Mesendoderm (in vitro differentiated cells): ENCODE data around the gene CAPZB.

Source experiments
- DNase-seq: peaks from one replicate; pipeline ENCODE4 v3.0.0; 2013
- H2AK5ac ChIP-seq: 2 replicates; pipeline ENCODE4 v1.6.1; 2013; ENCODE audit warnings: low read length, inconsistent platforms
- H2BK120ac ChIP-seq: 2 replicates; pipeline ENCODE4 v1.6.1; 2013; ENCODE audit warnings: low read depth, mild to moderate bottlenecking, low read length, moderate library complexity, mixed read lengths
- H2BK15ac ChIP-seq: replicated peaks from 2 replicates; pipeline ENCODE4 v1.6.1; 2013; ENCODE audit warnings: low read depth, mild to moderate bottlenecking, moderate library complexity
- H2BK5ac ChIP-seq: 2 replicates; pipeline ENCODE4 v1.6.1; 2013; ENCODE audit warnings: low read length, inconsistent platforms
- H3K18ac ChIP-seq: 2 replicates; pipeline ENCODE4 v1.6.1; 2013; ENCODE audit warnings: mild to moderate bottlenecking, low read length, mixed read lengths
- H3K23ac ChIP-seq: one replicate; pipeline ENCODE4 v1.6.1; 2013; ENCODE audit warnings: low read length
- H3K27ac ChIP-seq: 2 replicates; pipeline ENCODE4 v1.5.1; 2013; ENCODE audit warnings: low read depth, mild to moderate bottlenecking, inconsistent platforms, low read length, moderate library complexity
- H3K27me3 ChIP-seq: 2 replicates; pipeline ENCODE4 v1.6.1; 2013; ENCODE audit warnings: low read length, control low read depth, mild to moderate bottlenecking, inconsistent platforms; ENCODE audit not compliant: insufficient read depth, poor library complexity
- H3K36me3 ChIP-seq: 2 replicates; pipeline ENCODE4 v1.6.1; 2013; ENCODE audit warnings: low read length, inconsistent platforms; ENCODE audit not compliant: control insufficient read depth, insufficient read depth
- H3K4ac ChIP-seq: one replicate; pipeline ENCODE4 v1.6.1; 2013; ENCODE audit warnings: low read depth, mild to moderate bottlenecking, low read length, moderate library complexity
- H3K4me1 ChIP-seq: 2 replicates; pipeline ENCODE4 v1.6.1; 2013; ENCODE audit warnings: low read depth, low read length, inconsistent platforms; ENCODE audit not compliant: control insufficient read depth
- H3K4me2 ChIP-seq: 2 replicates; pipeline ENCODE4 v1.6.1; 2013; ENCODE audit warnings: low read length
- H3K4me3 ChIP-seq: 2 replicates; pipeline ENCODE4 v1.5.1; 2013; ENCODE audit warnings: mild to moderate bottlenecking, low read length
- H3K56ac ChIP-seq: one replicate; pipeline ENCODE4 v1.6.1; 2013; ENCODE audit warnings: low read length
- H3K79me1 ChIP-seq: 2 replicates; pipeline ENCODE4 v1.6.1; 2013; ENCODE audit warnings: low read length, inconsistent platforms
- H3K79me2 ChIP-seq: 2 replicates; pipeline ENCODE4 v1.6.1; 2013; ENCODE audit warnings: mild to moderate bottlenecking, low read length; ENCODE audit not compliant: control insufficient read depth, insufficient read depth
- H3K9ac ChIP-seq: 2 replicates; pipeline ENCODE4 v1.6.1; 2013; ENCODE audit warnings: low read length, inconsistent platforms
- H4K5ac ChIP-seq: one replicate; pipeline ENCODE4 v1.6.1; 2013; ENCODE audit warnings: low read length
- H4K8ac ChIP-seq: one replicate; pipeline ENCODE4 v1.6.1; 2013; ENCODE audit warnings: low read depth, mild to moderate bottlenecking, control low read depth, low read length, moderate library complexity
- WGBS: extraction: QIAGEN DNeasy Blood & Tissue Kit; methylation state at CpG from one replicate; pipeline ENCODE4 v1.1.7; 2013; ENCODE audit warnings: low lambda C conversion rate, missing lambda C conversion rate; ENCODE audit not compliant: insufficient coverage; ENCODE audit errors: extremely low coverage; 5-methylcytosine and 5-hydroxymethylcytosine counted together

Gene CAPZB

DNA sequence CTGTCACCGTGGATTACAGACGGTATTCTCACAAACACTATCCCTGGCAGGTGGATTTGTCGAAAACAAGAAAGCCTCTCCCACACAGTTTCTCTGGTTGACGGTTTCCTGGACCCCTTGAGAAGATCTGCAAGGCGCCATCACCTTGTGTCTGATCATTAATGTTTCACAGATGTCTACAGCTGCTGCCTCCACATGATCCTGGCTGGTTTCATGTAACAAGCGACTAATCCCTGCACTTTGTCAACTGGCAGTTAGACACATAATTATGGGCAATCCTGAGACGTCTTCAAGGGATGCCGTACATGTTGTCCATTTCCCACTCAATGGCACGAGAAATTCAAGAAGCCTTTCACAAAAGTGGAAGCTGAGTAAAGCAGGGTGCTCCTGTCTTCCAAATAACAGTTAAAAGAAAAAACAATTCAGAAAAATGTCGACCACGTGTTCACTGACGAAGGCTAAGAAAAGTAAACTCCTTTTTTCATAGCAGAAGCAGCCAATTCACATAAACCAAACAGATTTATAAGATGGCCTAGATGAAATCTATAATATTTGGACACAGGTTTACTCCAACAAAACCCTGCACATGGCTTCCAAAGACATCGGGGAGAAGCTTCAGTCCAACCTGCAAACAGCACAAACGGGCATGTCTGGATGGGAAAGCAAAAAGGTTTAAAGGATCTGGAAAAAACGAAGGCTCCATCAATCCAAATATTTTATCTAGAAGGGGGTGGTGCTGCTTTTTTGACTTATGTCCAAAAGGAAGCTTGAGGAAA, 52.2 kb downstream of the CAPZB start:
- Histone ChIP-seq H3K56ac (no peak overlapping the region), H4K8ac (no peak overlapping the region), H3K9ac (no peak overlapping the region), H3K27me3 (no peaks in the 10 kb centered on the region), H3K4ac (no peak overlapping the region), H2BK15ac (no peak overlapping the region), H3K18ac (no peak overlapping the region), H3K4me2 (no peak overlapping the region), H3K79me2 (peaks cover 91% of the 10 kb centered on the region), H4K5ac (no peak overlapping the region), H2BK120ac (no peak overlapping the region), H2BK5ac (no peak overlapping the region), H3K4me3 (no peak overlapping the region), H3K23ac (no peak overlapping the region), H3K36me3 (no peaks in the 10 kb centered on the region), H3K27ac (no peak overlapping the region), H3K4me1 (no peaks in the 10 kb centered on the region), H3K79me1 (peaks cover 49% of the 10 kb centered on the region), H2AK5ac (no peak overlapping the region)
- WGBS = no CpG with 5 or more reads among the region's 15 CpGs
- DNase-seq = no peak

DNA sequence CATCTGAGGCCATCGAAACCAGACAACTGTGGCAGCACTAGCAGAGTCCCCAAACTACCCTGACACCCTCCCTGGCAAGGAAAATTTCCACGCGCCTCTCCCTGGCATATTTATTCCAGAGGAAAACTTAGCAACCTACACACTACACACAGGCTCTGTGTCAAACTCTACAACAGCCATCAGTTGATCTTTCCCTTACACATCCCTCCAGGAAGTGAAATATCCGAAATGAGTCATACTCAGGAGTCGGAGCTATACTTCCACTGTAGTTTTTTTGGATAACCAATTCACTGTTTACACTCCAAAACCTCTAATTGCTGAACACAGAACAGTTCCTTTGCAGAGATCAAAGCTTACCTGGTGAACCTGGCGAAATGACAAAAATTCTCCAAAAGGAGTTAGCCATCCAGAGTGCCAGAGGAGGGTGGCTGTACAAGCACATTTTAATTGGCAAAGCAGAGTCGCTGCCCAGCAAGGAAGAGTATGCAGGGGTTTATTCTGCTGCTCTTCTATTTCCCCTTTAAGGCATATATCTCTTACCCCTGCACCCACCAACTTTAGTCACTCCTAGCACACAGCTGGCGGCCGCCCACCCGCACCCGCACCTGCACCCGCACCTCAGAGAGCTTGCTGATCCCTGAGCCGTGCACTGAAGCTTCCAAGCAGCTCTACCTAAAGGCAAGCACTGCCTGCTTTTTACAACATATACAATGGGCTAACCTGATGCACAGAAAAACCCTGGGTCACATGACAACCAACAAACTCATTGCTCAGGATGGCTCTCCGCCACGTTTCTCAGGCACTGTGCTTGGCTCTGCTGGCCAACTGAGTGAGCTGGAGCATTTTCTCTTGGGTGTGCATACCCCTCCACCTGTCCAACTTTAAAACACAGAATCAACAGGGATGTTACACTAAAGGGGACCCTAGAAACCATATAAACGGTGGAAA, 54.9 kb downstream of the CAPZB start:
- no peak overlapping the region for H3K56ac ChIP-seq
- H3K27me3 ChIP-seq = no peaks in the 10 kb centered on the region
- H2AK5ac ChIP-seq = no peak overlapping the region
- no peaks in the 10 kb centered on the region for H3K4me1 ChIP-seq
- no peak overlapping the region for H3K9ac ChIP-seq
- H3K27ac ChIP-seq = no peak overlapping the region
- H3K23ac ChIP-seq = no peak overlapping the region
- DNase-seq = no peak
- H2BK15ac ChIP-seq = no peak overlapping the region
- no CpG with 5 or more reads among the region's 16 CpGs for WGBS
- peaks cover 87% of the 10 kb centered on the region for H3K79me2 ChIP-seq
- no peak overlapping the region for H3K4ac ChIP-seq
- no peak overlapping the region for H2BK120ac ChIP-seq
- no peak overlapping the region for H4K5ac ChIP-seq
- no peak overlapping the region for H2BK5ac ChIP-seq
- H3K79me1 ChIP-seq = peaks cover 50% of the 10 kb centered on the region
- H3K4me3 ChIP-seq = no peak overlapping the region
- no peak overlapping the region for H4K8ac ChIP-seq
- no peak overlapping the region for H3K4me2 ChIP-seq
- no peak overlapping the region for H3K18ac ChIP-seq
- no peaks in the 10 kb centered on the region for H3K36me3 ChIP-seq

DNA sequence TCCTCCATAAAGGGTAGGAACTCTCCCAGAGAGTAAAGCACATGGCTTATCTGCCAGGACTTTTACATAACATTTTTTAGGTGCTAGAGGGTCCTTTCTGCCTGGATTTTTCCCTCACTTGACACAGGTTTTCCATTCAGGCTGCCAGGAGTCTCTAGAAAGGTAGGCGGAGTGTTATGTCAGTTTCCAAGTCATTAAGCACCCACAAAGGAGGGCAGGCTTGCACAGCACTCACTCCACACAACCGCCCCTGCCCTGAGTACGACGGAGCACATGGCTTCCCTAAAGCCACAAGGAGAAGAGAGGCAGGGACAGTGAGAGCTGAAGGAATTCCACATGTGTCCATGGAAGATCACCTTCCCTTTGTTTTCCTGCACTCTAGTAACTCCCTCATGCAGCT, 55.7 kb downstream of the CAPZB start:
- Histone ChIP-seq H4K5ac (no peak overlapping the region), H2BK5ac (no peak overlapping the region), H2AK5ac (no peak overlapping the region), H3K27ac (no peak overlapping the region), H2BK15ac (no peak overlapping the region), H3K18ac (no peak overlapping the region), H3K4ac (no peak overlapping the region), H3K9ac (no peak overlapping the region), H3K4me1 (no peaks in the 10 kb centered on the region), H3K4me3 (no peak overlapping the region), H3K56ac (no peak overlapping the region), H3K36me3 (no peaks in the 10 kb centered on the region), H3K4me2 (no peak overlapping the region), H2BK120ac (no peak overlapping the region), H3K27me3 (no peaks in the 10 kb centered on the region), H3K23ac (no peak overlapping the region), H3K79me2 (peaks cover 86% of the 10 kb centered on the region), H3K79me1 (peaks cover 53% of the 10 kb centered on the region), H4K8ac (no peak overlapping the region)
- WGBS = no CpG with 5 or more reads among the region's 4 CpGs
- DNase-seq = no peak

DNA sequence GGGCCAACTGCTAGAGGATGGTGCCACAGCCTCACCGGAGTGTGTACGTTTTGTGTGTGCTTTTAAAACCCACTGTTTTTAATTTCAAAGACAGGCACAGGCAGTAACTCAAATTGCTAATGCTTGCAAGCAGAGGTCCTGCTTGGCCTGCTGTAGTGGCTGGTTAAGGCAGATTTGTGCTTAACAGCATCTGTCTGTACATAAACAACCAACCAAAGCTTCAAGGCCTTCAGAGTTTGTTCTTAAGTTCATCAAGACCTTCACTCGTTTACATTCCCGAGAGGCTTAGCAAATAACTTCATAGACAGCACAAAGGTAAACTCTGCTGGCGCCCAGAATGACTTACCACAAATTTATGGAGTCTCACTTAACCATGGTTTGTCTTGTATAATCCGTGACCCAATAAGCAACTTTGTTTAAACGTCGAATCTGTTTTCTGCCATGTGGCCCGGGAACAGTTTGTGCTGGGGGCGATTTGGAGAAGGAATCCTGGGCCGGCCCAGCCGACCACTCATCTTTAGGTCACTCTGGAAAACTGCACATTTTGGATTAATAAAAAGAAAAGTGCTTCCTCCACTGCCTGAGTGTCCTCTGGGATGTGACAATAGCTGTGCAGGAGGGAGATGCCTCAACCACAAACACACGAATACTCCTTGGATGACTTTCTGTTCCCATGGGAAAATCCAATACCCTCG, 58.1 kb downstream of the CAPZB start:
- Histone ChIP-seq H3K4me1 (no peaks in the 10 kb centered on the region), H3K27me3 (no peaks in the 10 kb centered on the region)
- no CpG with 5 or more reads among the region's 14 CpGs for WGBS

DNA sequence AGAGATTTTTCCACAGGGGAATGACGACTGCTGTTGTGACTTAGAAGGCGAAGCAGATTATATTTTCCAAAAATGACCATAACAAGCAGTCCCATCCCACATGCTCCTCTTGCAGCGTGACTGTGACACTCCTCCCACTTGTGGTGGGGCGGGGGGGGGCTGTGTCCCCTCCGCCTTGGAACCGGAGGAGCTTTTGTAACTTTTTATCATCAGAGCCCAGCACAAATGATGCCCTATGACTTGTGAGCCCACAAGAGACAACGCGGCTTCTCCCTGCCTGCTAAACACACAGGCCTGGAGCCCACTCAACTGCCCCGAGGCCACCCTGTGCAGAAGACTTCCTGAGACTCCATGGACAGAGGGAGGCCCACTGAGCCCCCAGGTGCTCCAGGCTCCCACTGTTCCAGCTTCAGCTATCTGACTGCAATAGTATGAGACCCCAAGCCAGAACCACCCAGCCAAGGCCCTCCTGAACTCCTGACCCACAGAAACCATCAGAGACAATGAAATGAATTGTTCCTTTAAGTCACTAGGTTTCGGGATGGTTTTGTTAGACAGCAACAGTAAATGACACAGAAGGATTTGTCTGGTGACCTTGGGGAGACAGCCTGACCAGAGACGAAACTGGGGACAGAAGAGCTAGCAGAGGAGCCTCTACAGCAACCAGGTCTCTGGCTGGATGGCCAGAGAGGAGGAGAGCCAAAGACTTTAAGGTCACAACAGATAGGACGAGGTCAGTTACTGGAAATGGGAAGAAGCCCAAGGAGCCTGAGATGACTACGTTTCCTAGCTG, 58.8 kb downstream of the CAPZB start:
- Histone ChIP-seq H4K5ac (no peak overlapping the region), H3K27ac (no peak overlapping the region), H4K8ac (no peak overlapping the region), H3K79me1 (peaks cover 53% of the 10 kb centered on the region), H3K18ac (no peak overlapping the region), H2BK120ac (no peak overlapping the region), H2BK15ac (no peak overlapping the region), H3K4me1 (no peaks in the 10 kb centered on the region), H2BK5ac (no peak overlapping the region), H3K27me3 (no peaks in the 10 kb centered on the region), H3K4me3 (no peak overlapping the region), H3K79me2 (peaks cover 79% of the 10 kb centered on the region), H3K4me2 (no peak overlapping the region), H3K9ac (no peak overlapping the region), H3K56ac (no peak overlapping the region), H2AK5ac (no peak overlapping the region), H3K4ac (no peak overlapping the region), H3K23ac (no peak overlapping the region), H3K36me3 (no peaks in the 10 kb centered on the region)
- DNase-seq = no peak
- WGBS = no CpG with 5 or more reads among the region's 13 CpGs

More for the DNA sequence above, 58.1 kb downstream of the CAPZB start:
- DNase-seq = no peak
- no peak overlapping the region for H3K18ac ChIP-seq
- no peak overlapping the region for H3K23ac ChIP-seq
- H3K27ac ChIP-seq = no peak overlapping the region
- no peak overlapping the region for H3K9ac ChIP-seq
- no peak overlapping the region for H3K4me2 ChIP-seq
- no peak overlapping the region for H4K8ac ChIP-seq
- H2AK5ac ChIP-seq = no peak overlapping the region
- H4K5ac ChIP-seq = no peak overlapping the region
- no peak overlapping the region for H3K4me3 ChIP-seq
- H3K79me1 ChIP-seq = peaks cover 52% of the 10 kb centered on the region
- no peak overlapping the region for H2BK15ac ChIP-seq
- H3K36me3 ChIP-seq = no peaks in the 10 kb centered on the region
- no peak overlapping the region for H2BK5ac ChIP-seq
- H3K56ac ChIP-seq = no peak overlapping the region
- H2BK120ac ChIP-seq = no peak overlapping the region
- H3K79me2 ChIP-seq = peaks cover 79% of the 10 kb centered on the region
- no peak overlapping the region for H3K4ac ChIP-seq
